ENCODE data around the gene SLC15A1.
"Not testable (repeated sequence)": the region's sequence is repeated elsewhere in the genome, so short reads cannot be mapped to it uniquely, and the experiment has no call there.

SLC15A1 gene

DNA sequence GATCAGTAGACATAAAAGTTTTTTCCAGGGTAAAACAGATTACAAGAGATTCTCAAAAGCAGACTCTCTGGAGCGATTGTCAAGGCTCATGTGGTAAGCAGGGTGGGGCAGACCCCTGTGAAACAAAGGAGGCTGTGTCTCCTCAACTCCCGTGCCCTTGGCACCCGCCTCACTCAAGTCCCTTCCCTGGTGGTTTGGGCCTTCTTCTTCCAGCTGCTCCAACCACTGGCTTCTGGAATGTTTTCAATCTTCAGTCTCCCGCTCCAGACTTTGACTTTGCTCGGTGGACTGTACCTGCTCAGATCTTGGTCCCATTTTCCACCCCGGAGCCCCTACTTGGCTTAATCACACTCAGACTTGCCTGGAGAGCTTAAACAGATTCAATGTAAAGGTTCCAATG, 100.7 kb downstream of the SLC15A1 start:
- DNase-seq, result no peak

DNA sequence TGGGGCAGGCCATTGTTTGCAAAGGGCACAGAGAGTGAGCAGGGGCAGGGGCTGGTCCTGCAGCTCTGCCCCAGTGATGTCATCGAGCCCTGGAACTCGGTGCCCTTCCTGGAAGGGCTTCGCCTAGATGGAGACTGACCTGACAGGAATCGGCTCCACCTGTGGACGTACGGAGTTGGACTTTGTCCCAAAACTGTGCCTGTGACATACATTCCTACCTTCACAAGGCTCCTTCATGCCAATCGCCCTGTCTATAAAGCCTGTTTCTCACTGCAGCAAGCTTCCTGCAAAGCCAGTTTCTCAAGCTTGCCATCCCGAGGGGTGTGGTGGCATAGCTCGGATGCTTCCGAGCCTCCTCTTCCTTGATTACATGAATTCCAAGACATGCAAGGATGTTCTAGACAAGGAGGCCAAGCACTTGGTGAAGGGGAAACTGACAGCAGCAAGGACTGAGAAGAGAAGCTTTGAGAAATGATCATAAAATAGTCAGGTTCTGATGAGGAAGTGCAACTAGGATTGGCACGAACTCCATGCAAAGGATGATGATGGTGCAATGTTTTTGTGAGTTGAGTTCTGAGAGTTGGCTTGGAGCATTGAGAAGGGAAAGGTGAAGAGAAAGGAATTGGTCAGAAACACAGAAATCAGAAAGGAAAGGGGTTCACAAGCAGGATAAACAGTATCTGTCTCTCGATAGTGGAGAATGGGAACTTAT, 101.9 kb downstream of the SLC15A1 start:
- no peak for DNase-seq

GRCh38 chr13:98649861-98650260, 102.6 kb downstream of the SLC15A1 start:
- DNase-seq, result no peak

DNA sequence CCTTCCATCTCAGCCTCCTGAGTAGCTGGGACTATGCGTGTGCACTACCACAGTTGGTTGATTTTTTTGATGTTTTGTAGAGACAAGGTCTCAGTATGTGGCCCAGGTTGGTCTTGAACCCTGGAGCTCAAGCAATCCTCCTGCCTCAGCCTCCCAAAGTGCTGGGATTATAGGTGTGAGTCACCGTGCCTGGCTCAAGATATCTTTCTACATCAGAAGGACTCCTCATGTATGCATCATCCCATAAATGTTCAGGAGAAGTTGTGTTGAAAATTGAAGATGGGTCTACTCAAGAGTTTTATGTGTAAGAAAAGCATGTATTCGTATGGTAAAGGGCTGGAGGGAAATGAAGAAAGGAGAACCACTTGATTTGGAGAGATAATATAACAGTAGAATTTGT, 103.8 kb downstream of the SLC15A1 start:
- no peak for DNase-seq

DNA sequence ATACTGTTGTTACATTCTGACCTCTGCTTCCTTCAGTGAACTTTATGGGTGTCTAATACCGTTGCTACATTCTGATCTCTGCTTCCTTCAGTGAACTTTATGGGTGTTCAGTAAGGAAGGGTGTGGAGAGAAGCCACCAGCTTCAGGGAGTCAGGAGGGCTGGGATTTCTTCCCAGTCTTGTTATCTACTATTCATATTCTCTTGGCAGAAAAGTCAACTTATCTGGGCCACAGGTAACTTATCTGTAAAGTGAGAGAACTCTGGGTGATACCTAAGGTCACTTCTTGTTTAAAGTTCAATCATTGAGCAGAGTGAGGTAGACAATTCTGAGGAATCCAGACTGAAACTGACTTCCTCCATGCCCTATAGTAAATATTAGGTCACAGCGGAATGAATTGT, 104.3 kb downstream of the SLC15A1 start:
- no peak for DNase-seq

GRCh38 chr13:98647121-98647520, 105.4 kb downstream of the SLC15A1 start:
- DNase-seq, result no peak

DNA sequence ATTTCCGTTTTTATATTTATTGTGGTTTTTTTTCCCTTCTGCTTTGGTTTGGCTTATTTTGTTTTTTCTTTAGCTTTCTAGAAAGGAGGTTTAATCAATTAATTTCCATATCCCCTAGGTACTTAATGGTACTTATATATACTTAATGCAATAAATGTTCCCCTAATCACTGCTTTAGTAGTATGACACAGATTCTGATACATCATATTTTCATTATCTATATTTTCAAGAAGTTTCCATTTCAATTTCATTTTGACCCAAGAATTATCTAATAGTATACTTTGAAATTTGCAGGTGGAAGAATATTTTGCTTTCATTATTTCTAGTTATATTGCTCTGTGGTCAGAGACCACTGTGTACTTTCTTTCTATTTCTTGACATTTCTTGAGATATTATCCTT, 109.0 kb downstream of the SLC15A1 start:
- no peak for DNase-seq

DNA sequence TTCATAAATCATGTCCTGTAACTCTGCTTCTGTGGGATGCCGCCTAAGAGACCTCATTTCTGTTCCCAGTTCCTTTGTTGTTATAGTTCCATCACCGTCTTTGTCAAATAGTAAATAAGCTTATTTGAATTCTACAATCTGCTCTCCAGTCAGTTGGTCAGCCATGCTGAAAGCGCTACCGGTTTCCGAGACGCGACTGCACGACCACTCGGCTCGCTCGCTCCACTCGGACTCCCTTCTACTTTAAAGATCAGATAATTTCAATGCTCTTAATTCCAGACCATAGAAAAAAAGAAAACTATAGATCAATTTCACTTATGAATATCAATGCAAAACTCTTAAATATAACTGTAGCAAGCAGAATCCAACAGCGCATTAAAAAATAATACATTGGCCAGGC, 111.4 kb downstream of the SLC15A1 start:
- DNase-seq, result no peak

- not testable (repeated sequence) for DNase-seq
Measured at GRCh38 chr13:98639785-98640184, 112.7 kb downstream of the SLC15A1 start.

DNA sequence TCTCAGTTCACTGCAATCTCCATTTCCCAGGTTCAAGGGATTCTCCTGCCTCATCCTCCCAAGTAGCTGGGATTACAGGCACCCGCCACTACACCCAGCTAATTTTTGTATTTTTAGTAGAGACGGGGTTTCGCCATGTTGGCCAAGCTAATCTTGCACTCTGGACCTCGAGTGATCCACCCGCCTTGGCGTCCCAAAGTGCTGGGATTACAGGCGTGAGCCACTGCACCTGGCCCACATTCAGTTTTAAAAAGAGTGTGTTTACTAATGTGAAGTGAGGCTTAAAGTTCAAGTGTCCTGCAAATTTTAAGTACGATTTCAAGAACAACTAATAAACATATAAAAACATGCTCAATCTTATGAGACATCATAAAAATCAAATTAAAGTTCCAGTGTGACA, 114.1 kb downstream of the SLC15A1 start:
- not testable (repeated sequence) for DNase-seq
